Adrenal gland (tissue), 5 donors: Measurements from ENCODE around the gene RPS6KC1.
"Not testable (repeated sequence)": the region's sequence is repeated elsewhere in the genome, so short reads cannot be mapped to it uniquely, and the experiment has no call there.

Source experiments
- CTCF ChIP-seq, 6 experiments: fragments of 450-650 bp in 4 of 6; fragments of 200-600 bp in 2 of 6; sonication (generic) in 1 of 6; IDR thresholded peaks; 1 replicate in 5 of 6; 2 replicates in 1 of 6; pipeline versions ENCODE4 v1.5.1 to v1.8.0; 2016 to 2021; ENCODE audit warnings: antibody characterized with exemption in 6 of 6, mild to moderate bottlenecking in 2 of 6, moderate library complexity in 1 of 6
- POLR2A ChIP-seq, 2 donors: fragments of 450-650 bp; IDR thresholded peaks; one replicate each; pipeline ENCODE4 v1.6.1; 2017; ENCODE audit warnings: antibody characterized with exemption in 2 of 2, mild to moderate bottlenecking in 2 of 2, moderate library complexity in 1 of 2
- donor health status: DM: no; HTN: no; CAD: no.

GRCh38 chr1:213045321-213046226 lies 5.5 kb upstream of the RPS6KC1 start:
- not testable (repeated sequence) for TF ChIP-seq CTCF, POLR2A (IDR thresholded peaks at IDR 0.05)
